NB4 (cell line): Measurements from ENCODE around the gene HNMT.

Source experiments
- POLR2A ChIP-seq: IDR thresholded peaks from 2 replicates; pipeline ENCODE4 v1.6.1; 2011; ENCODE audit warnings: mild to moderate bottlenecking; ENCODE audit not compliant: insufficient read length; ENCODE audit errors: extremely low read depth
- TF ChIP-seq, protein P1 (sequence below): IDR thresholded peaks from one replicate; pipeline ENCODE4 v1.5.1; 2012; ENCODE audit warnings: low read depth, low read length

DNA sequence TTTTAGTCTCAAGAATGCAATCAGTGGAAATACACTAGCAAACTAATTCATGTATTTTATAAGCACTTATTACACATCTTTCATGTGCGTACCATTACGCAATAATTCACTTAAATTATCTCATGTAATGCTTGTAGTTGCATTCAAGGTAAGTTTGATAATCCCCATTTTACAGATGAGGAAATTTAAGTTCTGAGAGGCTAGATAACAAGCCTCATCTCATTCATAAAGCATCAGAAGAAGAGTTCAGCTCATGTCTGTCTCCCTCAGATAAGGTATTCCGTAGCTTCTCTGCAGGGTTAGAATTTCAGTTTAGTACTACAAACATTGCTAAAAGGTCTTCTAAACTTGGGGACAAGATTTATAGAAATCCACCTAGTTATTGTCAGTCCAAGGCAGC is 47.8 kb downstream of the HNMT start:
- TF ChIP-seq, protein P1, sequence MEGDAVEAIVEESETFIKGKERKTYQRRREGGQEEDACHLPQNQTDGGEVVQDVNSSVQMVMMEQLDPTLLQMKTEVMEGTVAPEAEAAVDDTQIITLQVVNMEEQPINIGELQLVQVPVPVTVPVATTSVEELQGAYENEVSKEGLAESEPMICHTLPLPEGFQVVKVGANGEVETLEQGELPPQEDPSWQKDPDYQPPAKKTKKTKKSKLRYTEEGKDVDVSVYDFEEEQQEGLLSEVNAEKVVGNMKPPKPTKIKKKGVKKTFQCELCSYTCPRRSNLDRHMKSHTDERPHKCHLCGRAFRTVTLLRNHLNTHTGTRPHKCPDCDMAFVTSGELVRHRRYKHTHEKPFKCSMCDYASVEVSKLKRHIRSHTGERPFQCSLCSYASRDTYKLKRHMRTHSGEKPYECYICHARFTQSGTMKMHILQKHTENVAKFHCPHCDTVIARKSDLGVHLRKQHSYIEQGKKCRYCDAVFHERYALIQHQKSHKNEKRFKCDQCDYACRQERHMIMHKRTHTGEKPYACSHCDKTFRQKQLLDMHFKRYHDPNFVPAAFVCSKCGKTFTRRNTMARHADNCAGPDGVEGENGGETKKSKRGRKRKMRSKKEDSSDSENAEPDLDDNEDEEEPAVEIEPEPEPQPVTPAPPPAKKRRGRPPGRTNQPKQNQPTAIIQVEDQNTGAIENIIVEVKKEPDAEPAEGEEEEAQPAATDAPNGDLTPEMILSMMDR: no peak
- no peak for TF ChIP-seq POLR2A
